GM19238 (cell line): ENCODE measurements around the gene VRK3.
"Not testable (repeated sequence)": the region's sequence is repeated elsewhere in the genome, so short reads cannot be mapped to it uniquely, and the experiment has no call there.

Experiments used
- DNase-seq: peaks from one replicate; pipeline ENCODE4 v3.0.0; 2011; ENCODE audit warnings: low spot score; ENCODE audit not compliant: insufficient read length

Gene VRK3

GRCh38 chr19:50025022-50025793, at the start of gene VRK3:
VRK3 (minus strand) TSS chr19:50025372; CDS start chr19:50016162, 9,210 bp downstream.
- peak; percentile 89 for DNase-seq

GRCh38 chr19:50068382-50068781, 43.2 kb upstream of the VRK3 start:
- not testable (repeated sequence) for DNase-seq

GRCh38 chr19:50067575-50067974, 42.4 kb upstream of the VRK3 start:
- DNase-seq = no peak

- DNase-seq = no peak
Observed at GRCh38 chr19:50065938-50066337, 40.8 kb upstream of the VRK3 start.

- DNase-seq = no peak
Observed at GRCh38 chr19:50061650-50062049, 36.5 kb upstream of the VRK3 start.

GRCh38 chr19:50060107-50060506, 34.9 kb upstream of the VRK3 start:
- DNase-seq = no peak

- DNase-seq = no peak
Observed at GRCh38 chr19:50059045-50059444, 33.9 kb upstream of the VRK3 start.

GRCh38 chr19:50058425-50058824, 33.3 kb upstream of the VRK3 start:
- DNase-seq = no peak

GRCh38 chr19:50053119-50053518, 27.9 kb upstream of the VRK3 start:
- DNase-seq = no peak

GRCh38 chr19:50051964-50052363, 26.8 kb upstream of the VRK3 start:
- DNase-seq = no peak

GRCh38 chr19:50051228-50051895, 26.2 kb upstream of the VRK3 start:
- not testable (repeated sequence) for DNase-seq

GRCh38 chr19:50050406-50051227, 25.4 kb upstream of the VRK3 start:
- DNase-seq = peak; percentile 27

- DNase-seq = no peak
Observed at GRCh38 chr19:50047671-50048070, 22.5 kb upstream of the VRK3 start.

- no peak for DNase-seq
Observed at GRCh38 chr19:50046649-50047503, 21.7 kb upstream of the VRK3 start.

- no peak for DNase-seq
Observed at GRCh38 chr19:50044922-50045321, 19.8 kb upstream of the VRK3 start.

GRCh38 chr19:50043967-50044366, 18.8 kb upstream of the VRK3 start:
- DNase-seq = no peak

GRCh38 chr19:50042363-50043024, 17.3 kb upstream of the VRK3 start:
- no peak for DNase-seq

GRCh38 chr19:50040967-50041366, 15.8 kb upstream of the VRK3 start:
- DNase-seq = no peak

GRCh38 chr19:50039968-50040367, 14.8 kb upstream of the VRK3 start:
- DNase-seq = no peak

- no peak for DNase-seq
Observed at GRCh38 chr19:50036908-50037307, 11.7 kb upstream of the VRK3 start.

- no peak for DNase-seq
Observed at GRCh38 chr19:50030937-50031336, 5.8 kb upstream of the VRK3 start.
